Right lobe of liver (tissue), 4 donors: ENCODE results near the gene CDC42BPB.

Source experiments
- CTCF ChIP-seq, 4 donors: fragments of 200-600 bp in 3 of 4; fragments of 450-650 bp in 1 of 4; IDR thresholded peaks; one replicate each; pipeline versions ENCODE4 v1.5.1 to v1.8.0; 2016 to 2022; ENCODE audit warnings: antibody characterized with exemption in 4 of 4, mild to moderate bottlenecking in 2 of 4
- POLR2A ChIP-seq: fragments of 450-650 bp; IDR thresholded peaks from one replicate; pipeline ENCODE4 v1.6.1; 2017; ENCODE audit warnings: antibody characterized with exemption, mild to moderate bottlenecking
- donor health status: DM: no; HTN: no; CAD: no.
- donor health status: DM: no; HTN: no; CAD: no.
- donor health status: DM: no; HTN: yes; CAD: no.

GRCh38 chr14:103058164-103059055 is 1.1 kb upstream of the CDC42BPB start:
- TF ChIP-seq POLR2A (no peak), CTCF (IDR thresholded peaks at IDR 0.05) (no peak)
